ENCODE results near the gene SIK3.
"Not testable (repeated sequence)": the region's sequence is repeated elsewhere in the genome, so short reads cannot be mapped to it uniquely, and the experiment has no call there.

Gene SIK3

DNA sequence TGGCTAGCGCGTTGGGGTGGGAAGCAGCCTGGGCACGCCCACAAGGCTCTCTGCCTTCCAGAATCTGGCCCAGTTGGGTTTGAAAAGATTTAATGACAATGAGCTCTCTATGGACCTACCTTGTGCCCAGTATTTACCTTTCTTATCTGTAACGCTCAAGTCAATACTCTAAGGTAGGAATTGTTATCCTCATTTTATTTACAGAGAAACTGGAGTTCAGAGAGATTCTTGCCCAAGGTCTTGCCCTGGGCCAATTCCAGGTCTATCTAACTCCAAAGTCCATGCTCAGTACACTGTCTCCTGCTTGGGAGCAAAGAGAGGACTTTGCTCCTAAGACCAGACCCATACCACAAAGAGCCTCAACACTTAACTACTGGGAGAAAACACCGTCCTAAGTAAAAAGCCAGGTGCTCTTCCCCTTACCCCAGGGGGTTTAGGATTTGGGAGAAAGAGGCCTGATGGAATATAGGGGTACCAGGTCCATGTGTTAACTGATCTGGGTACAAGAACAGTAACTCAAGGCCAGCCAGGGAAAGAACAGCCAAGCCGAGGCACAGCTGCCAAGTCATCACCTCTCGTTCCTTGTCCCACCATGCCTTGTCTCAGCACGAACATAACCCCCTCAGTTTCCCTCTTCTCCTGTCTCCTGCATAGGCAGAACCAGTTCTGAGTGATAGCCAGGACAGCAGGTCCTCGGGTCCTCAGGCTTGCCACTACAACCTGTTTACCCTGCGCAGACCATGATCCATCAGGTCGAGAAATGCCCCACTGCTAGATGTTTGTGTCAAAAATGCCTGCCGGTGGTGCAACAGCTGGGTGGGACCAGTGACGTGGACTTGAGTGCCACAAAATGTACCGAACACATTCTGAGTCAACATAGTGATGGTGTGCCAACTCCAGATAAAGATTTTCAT, 289.7 kb downstream of the SIK3 start:
- TF ChIP-seq, protein P1, sequence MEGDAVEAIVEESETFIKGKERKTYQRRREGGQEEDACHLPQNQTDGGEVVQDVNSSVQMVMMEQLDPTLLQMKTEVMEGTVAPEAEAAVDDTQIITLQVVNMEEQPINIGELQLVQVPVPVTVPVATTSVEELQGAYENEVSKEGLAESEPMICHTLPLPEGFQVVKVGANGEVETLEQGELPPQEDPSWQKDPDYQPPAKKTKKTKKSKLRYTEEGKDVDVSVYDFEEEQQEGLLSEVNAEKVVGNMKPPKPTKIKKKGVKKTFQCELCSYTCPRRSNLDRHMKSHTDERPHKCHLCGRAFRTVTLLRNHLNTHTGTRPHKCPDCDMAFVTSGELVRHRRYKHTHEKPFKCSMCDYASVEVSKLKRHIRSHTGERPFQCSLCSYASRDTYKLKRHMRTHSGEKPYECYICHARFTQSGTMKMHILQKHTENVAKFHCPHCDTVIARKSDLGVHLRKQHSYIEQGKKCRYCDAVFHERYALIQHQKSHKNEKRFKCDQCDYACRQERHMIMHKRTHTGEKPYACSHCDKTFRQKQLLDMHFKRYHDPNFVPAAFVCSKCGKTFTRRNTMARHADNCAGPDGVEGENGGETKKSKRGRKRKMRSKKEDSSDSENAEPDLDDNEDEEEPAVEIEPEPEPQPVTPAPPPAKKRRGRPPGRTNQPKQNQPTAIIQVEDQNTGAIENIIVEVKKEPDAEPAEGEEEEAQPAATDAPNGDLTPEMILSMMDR (IDR thresholded peaks at IDR 0.05; ENCODE audit: low read depth, low read length, missing control alignments): no peak
- no peak for DNase-seq (ENCODE audit: low read depth)
- no peak overlapping the region for H3K4me3 ChIP-seq (ENCODE audit: low read depth, low read length)

DNA sequence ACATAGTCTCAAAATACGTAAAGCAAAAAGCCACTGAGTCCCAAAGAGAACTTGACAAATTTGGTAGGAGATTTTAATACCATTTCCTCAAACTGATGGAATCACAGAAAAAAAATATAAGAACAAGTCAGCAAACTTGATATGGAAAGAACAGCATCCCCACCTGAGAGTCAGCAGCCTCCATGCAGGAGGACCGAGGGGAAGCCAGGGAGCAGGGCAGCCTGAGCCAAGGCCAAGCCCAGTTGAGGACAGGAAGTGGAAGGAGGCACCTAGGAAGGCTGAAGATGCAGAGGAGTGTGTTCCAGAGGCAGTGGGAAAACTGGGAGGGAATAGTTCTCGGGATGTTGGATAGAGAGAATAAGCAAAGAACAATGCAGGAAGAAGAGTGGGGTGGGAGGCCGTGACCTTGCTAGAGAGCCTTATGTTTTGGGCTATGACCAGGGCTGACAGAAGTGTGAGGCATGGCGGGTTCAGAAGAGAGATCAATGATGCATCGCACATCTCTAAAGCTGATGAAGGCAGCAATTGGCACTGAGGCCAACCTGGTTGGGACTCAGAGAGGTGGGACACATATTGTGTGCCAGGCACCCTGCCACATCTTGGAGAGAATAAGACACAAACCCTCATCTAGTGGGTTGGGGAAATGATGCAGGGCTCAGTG, 290.5 kb downstream of the SIK3 start:
- TF ChIP-seq, protein P1 (IDR thresholded peaks at IDR 0.05; ENCODE audit: low read depth, low read length, missing control alignments): no peak
- no peak overlapping the region for H3K4me3 ChIP-seq (ENCODE audit: low read depth, low read length)
- no peak for DNase-seq (ENCODE audit: low read depth)

DNA sequence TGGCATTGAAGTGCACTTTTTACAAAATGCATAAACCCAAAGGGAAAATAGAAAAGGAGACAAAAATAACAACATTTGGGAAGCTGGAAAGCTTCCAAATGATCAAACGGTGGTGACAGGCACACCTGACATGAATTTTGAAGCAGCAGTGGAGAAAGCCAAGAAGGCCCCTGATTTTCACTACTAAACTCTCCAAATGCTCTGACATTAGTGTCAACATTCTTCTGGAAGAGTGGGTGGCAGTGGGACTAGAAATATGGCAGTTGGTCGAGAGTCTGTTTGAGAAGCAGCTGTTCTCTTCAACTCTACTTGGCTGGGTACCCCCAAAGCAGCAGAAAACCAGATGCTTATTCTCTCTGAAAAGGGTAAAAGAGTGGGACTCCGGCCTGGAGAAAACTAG, 294.2 kb downstream of the SIK3 start:
- no peak for DNase-seq (ENCODE audit: low read depth)
- no peak overlapping the region for H3K4me3 ChIP-seq (ENCODE audit: low read depth, low read length)
- TF ChIP-seq, protein P1 (IDR thresholded peaks at IDR 0.05; ENCODE audit: low read depth, low read length, missing control alignments): no peak

DNA sequence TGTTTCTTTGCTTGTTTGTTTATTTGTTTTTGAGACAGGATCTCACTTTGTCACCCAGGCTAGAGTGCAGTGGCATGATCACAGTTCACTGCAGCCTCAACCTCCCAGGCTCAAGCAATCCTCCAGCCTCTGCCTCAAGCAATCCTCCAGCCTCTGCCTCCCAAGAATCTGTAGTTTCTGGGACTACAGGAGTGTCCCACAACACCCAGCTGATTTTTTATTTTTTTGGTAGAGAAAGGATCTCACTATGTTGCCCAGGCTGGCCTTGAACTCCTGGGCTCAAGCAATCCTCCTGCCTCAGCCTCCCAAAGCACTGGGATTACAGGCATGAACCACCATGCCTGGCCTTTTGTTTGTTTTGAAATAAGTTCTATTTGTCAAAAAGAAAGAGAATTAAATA, 296.6 kb downstream of the SIK3 start:
- not testable (repeated sequence) for H3K4me3 ChIP-seq (ENCODE audit: low read depth, low read length); DNase-seq (ENCODE audit: low read depth)

DNA sequence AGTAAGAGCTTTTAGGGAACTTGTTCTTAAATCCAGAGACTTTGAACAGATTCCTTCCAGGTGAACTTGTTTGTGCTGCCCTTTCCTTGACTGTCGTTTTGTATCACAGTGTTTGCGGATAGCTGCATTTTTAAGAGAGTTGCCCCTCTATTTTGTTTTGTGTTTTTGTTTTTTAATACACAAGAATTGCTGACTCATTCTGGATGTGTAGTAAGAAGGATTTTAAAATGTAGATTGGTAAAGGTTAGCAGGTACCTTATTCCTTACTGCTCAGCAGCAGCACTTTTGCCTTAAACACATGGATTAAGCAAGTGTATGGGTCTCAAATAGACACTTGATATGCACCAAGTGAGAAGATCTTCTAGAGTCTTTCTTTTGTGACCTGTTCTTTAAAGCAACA, 297.6 kb downstream of the SIK3 start:
- TF ChIP-seq, protein P1 (IDR thresholded peaks at IDR 0.05; ENCODE audit: low read depth, low read length, missing control alignments): no peak
- no peak for DNase-seq (ENCODE audit: low read depth)
- no peak overlapping the region for H3K4me3 ChIP-seq (ENCODE audit: low read depth, low read length)

DNA sequence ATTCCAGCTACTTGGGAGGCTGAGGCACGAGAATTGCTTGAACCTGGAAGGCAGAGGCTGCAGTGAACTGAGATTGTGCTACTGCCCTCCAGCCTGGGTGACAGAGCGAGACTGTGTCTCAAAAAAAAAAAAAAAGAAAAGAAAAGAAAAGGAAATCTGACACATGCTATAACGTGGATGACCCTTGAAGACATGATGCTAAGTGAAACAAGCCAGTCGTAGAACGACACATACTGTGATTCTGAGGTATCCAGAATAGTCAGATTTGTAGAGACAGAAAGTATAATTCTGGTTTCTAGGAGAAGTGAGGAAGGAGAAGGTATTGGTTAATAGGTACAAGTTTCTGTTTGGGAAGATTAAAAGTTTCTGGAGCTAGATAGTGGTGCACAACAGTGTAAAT, 299.9 kb downstream of the SIK3 start:
- H3K4me3 ChIP-seq (ENCODE audit: low read depth, low read length): no peak overlapping the region
- TF ChIP-seq, protein P1 (IDR thresholded peaks at IDR 0.05; ENCODE audit: low read depth, low read length, missing control alignments): no peak
- no peak for DNase-seq (ENCODE audit: low read depth)

DNA sequence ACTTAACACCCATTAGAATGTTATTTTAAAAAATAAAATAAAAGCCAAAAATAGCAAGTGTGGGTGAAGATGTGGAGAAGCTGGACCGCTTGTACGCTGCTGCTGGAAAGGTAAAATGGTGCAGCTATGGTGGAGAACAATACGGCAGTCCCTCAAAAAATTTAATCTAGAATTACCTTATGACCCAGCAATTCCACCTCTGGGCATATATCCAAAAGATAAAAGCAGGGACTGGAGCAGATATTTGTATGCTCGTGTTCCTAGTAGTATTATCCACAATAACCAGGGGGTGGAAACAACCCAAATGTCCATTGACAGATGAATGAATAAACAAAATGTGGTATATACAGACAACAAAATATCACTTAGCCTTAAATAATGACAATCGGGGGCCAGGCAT, 300.4 kb downstream of the SIK3 start:
- DNase-seq (ENCODE audit: low read depth): no peak
- H3K4me3 ChIP-seq (ENCODE audit: low read depth, low read length): no peak overlapping the region
- TF ChIP-seq, protein P1 (IDR thresholded peaks at IDR 0.05; ENCODE audit: low read depth, low read length, missing control alignments): no peak
